GM10248 (cell line): ENCODE results near the gene SRRM5.

Experiments used
- CTCF ChIA-PET: fragments of 300-600 bp; sonication (Branson Sonifier 250); formaldehyde crosslinking; extraction: SDS; loops from one replicate; lab custom pipeline; 2021; ENCODE audit warnings: antibody characterized with exemption; lab: Yijun Ruan, JAX
- POLR2A ChIA-PET: fragments of 350-650 bp; sonication (Branson Sonifier 250); formaldehyde crosslinking; extraction: SDS; loops from one replicate; lab custom pipeline; 2020; ENCODE audit warnings: antibody characterized with exemption; lab: Yijun Ruan, JAX
- DNase-seq: peaks from one replicate; pipeline ENCODE4 v3.0.0; 2012; ENCODE audit errors: extremely low spot score
- TF ChIP-seq, protein P1 (sequence below): IDR thresholded peaks from 2 replicates; pipeline ENCODE4 v1.5.1; 2012; ENCODE audit warnings: mild to moderate bottlenecking, low read depth; ENCODE audit errors: extremely low read depth, missing control alignments, control extremely low read depth

The SRRM5 gene

GRCh38 chr19:43618921-43619261 is 7.0 kb downstream of the SRRM5 start:
- POLR2A ChIA-PET: no interaction called here
- TF ChIP-seq, protein P1, sequence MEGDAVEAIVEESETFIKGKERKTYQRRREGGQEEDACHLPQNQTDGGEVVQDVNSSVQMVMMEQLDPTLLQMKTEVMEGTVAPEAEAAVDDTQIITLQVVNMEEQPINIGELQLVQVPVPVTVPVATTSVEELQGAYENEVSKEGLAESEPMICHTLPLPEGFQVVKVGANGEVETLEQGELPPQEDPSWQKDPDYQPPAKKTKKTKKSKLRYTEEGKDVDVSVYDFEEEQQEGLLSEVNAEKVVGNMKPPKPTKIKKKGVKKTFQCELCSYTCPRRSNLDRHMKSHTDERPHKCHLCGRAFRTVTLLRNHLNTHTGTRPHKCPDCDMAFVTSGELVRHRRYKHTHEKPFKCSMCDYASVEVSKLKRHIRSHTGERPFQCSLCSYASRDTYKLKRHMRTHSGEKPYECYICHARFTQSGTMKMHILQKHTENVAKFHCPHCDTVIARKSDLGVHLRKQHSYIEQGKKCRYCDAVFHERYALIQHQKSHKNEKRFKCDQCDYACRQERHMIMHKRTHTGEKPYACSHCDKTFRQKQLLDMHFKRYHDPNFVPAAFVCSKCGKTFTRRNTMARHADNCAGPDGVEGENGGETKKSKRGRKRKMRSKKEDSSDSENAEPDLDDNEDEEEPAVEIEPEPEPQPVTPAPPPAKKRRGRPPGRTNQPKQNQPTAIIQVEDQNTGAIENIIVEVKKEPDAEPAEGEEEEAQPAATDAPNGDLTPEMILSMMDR: no peak
- DNase-seq: peak; percentile 74

DNA sequence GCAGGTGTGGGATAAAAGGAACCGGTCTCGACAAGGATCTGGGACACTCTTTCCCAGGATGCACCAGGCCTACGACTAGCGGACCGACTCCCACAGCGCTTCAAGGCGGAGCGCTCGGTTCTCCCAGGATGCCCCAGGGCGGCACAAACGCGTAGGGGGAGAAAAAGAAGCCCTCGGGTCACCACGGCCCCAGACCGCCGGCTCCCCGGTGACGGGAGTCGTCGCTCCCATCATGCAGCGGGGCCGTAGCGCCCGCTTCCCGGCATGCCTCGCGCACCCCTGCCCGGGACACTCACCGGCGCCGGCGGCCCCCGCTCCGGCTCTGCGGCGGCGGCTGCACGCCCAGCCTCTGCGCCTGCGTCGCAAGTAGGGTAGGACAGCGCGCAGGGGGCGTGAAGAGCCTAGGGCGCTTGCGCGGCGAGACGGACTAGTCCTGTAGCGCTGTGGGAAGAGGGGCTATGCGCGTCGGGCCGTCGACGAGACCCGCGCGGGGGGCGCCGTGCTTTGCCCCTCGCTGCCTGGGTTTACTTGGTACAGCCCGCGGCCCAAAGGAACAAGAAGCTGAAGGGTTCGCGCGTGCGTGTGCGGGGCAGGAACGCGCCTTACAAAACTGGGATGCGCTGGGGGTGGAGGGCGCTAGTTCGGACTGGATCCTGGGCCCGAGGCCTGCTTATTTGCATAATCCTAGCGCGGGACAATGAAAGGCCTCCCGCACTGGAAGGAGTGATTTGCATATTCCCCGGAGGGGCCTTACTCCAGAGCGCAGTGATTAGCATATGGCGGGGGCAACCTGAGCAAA is 7.6 kb downstream of the SRRM5 start, which contains the start of gene ZNF428:
ZNF428 (minus strand) TSS at position 368 of the 799 bp plus-strand sequence. CDS start 5,325 bp downstream, outside the sequence.
- peak; percentile 93 for DNase-seq
- ChIA-PET POLR2A (no interaction called here), CTCF (interaction anchor here (0.7 kb wide), 1 partner anchor 64 kb away, joined by 3 read pairs; no protein-coding TSS in a partner anchor)
- TF ChIP-seq, protein P1: no peak

More at GRCh38 chr19:43618921-43619261, 7.0 kb downstream of the SRRM5 start:
- CTCF ChIA-PET: interaction anchor here (0.7 to 2.1 kb wide), 2 partner anchors 34 to 64 kb away, joined by 3 to 4 read pairs; no protein-coding TSS in a partner anchor

DNA sequence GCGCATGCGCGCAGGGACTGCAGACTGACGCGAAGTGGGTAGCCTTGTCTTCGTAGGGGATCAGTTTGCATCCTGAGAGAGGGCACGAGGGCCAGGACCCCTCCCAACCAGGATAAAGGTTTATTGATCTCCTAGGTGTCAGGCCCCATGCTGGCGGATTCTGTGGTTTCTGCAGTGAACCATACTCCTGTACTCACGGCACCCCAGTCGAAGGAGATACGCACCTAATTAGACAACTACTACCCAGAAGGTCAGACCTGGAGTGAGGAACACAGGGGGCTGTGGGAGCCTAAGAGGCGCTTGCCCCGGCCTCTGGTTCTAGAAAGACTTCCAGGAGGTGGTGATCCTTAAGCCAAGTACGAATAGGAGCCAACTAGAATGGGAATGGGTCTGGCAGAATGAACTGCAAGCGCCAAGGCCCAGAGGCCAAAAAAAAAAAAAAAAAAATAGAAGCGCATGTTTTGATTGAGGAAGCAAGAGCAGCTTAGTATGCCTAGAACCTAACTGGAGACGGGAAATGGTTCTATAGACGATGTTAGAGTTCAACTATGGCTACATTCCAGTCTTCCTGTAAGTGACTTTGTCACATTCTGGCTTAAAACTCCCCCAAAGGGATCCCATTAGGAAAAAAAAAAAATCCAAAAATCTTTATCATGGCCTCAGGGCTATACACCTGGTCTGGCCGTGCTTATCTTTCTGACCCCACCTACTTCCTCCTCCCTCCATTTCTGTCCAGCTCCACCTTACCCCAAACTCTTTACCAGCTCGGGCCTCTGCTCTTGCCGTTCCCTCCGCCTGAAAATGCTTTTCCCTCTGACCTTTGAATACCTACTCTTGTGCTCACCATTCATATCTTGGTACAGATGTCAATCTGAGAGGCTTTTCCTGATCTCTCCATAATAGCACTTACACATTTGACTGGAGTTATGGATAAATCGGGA is 8.4 kb downstream of the SRRM5 start:
- TF ChIP-seq, protein P1: no peak
- ChIA-PET CTCF (interaction anchor here (0.7 kb wide), 1 partner anchor 65 kb away, joined by 3 read pairs; no protein-coding TSS in a partner anchor), POLR2A (interaction anchor here (0.6 kb wide), 1 partner anchor 1973 kb away, joined by 3 read pairs; no protein-coding TSS in a partner anchor)
- DNase-seq: no peak

GRCh38 chr19:43622070-43622469 is 10.2 kb downstream of the SRRM5 start:
- DNase-seq: no peak
- ChIA-PET CTCF (interaction anchor here (0.9 kb wide), 1 partner anchor 15 kb away, joined by 3 read pairs; no protein-coding TSS in a partner anchor), POLR2A (no interaction called here)
- TF ChIP-seq, protein P1: no peak

DNA sequence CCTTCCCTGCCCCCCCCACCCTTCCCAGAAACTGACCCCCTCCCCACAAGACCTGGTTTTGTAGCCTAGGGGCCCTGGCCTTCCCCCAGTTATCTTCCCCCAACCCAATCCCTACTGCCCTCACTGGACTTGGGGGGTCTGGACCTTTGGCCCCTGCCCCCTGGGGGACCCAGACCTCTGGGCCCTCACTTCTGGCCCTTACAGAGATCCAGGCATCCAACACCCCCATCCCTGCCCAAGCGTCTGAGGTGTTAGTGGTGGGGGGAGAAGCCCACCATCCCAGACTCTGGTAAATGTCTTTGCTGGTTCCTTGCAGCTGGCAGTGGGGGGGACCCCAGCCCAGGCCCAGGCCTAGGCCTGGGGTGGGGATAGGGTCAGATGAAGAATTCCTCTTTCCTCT is 11.1 kb downstream of the SRRM5 start:
- ChIA-PET POLR2A (no interaction called here), CTCF (no interaction called here)
- TF ChIP-seq, protein P1: no peak
- no peak for DNase-seq
